B cell (primary cell): Measurements from ENCODE around the gene RIN2.

Experiments used
- EZH2 ChIP-seq: IDR thresholded peaks from 2 replicates; pipeline ENCODE4 v1.6.1; 2012; ENCODE audit warnings: borderline replicate concordance, low read depth, mild to moderate bottlenecking, moderate library complexity, low read length; ENCODE audit not compliant: insufficient read depth, poor library complexity, severe bottlenecking
- TF ChIP-seq, protein P1 (sequence below): fragments of 200-600 bp; IDR thresholded peaks from one replicate; pipeline ENCODE4 v1.8.0; 2022; ENCODE audit warnings: antibody characterized with exemption, mild to moderate bottlenecking

DNA sequence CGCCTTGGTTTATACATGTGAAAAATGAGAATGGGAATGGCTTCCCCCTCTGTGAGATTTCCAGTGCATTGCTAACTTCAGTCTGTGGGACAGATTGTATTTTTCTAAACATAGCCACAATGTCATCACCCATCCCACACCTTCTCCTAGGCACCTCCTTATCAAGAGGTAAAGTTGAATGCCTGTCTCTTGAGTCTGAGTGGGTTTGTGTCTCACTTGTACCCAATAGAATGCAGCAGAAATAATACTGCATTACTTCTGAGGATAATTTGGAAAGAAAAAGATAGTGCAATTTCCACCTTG is 27.9 kb downstream of the RIN2 start:
- TF ChIP-seq, protein P1, sequence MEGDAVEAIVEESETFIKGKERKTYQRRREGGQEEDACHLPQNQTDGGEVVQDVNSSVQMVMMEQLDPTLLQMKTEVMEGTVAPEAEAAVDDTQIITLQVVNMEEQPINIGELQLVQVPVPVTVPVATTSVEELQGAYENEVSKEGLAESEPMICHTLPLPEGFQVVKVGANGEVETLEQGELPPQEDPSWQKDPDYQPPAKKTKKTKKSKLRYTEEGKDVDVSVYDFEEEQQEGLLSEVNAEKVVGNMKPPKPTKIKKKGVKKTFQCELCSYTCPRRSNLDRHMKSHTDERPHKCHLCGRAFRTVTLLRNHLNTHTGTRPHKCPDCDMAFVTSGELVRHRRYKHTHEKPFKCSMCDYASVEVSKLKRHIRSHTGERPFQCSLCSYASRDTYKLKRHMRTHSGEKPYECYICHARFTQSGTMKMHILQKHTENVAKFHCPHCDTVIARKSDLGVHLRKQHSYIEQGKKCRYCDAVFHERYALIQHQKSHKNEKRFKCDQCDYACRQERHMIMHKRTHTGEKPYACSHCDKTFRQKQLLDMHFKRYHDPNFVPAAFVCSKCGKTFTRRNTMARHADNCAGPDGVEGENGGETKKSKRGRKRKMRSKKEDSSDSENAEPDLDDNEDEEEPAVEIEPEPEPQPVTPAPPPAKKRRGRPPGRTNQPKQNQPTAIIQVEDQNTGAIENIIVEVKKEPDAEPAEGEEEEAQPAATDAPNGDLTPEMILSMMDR, result no peak
- no peak for TF ChIP-seq EZH2
